H1 (cell line): ENCODE data around the gene ENTPD2.

Experiments used
- ASH2L ChIP-seq: fragments of 200-600, 300-600 bp; sonication (generic); IDR thresholded peaks from one replicate; pipeline ENCODE4 v1.7.1; 2017; ENCODE audit warnings: low read length
- EP300 ChIP-seq, 2 experiments: IDR thresholded peaks; 1 replicate in 1 of 2; 2 replicates in 1 of 2; pipeline ENCODE4 v1.6.1; 2011 to 2012; ENCODE audit warnings: low read depth in 2 of 2, low read length in 2 of 2, mild to moderate bottlenecking in 2 of 2, borderline replicate concordance in 1 of 2, inconsistent platforms in 1 of 2, moderate library complexity in 1 of 2
- EZH2 ChIP-seq: fragments of 200-600 bp; sonication (generic); IDR thresholded peaks from 2 replicates; pipeline ENCODE4 v1.7.1; 2012; ENCODE audit warnings: low read depth, mild to moderate bottlenecking, moderate library complexity, low read length, inconsistent platforms; ENCODE audit not compliant: severe bottlenecking
- JUN ChIP-seq: IDR thresholded peaks from 2 replicates; pipeline ENCODE4 v1.6.1; 2011; ENCODE audit warnings: low read depth, mild to moderate bottlenecking, improper control_type of control experiment, low read length
- KDM1A ChIP-seq: fragments of 200-600, 300-600 bp; sonication (generic); IDR thresholded peaks from 2 replicates; pipeline ENCODE4 v1.7.1; 2016; ENCODE audit warnings: mild to moderate bottlenecking, low read length, borderline replicate concordance
- POLR2A ChIP-seq, 2 experiments: IDR thresholded peaks; 1 replicate in 1 of 2; 2 replicates in 1 of 2; pipeline ENCODE4 v1.6.1; 2011; ENCODE audit warnings: low read depth in 2 of 2, low read length in 2 of 2, mild to moderate bottlenecking in 2 of 2; ENCODE audit errors: control extremely low read depth in 1 of 2
- RAD21 ChIP-seq, 2 experiments: IDR thresholded peaks in 1 of 2; conservative IDR thresholded peaks in 1 of 2; 2 replicates each; pipeline ENCODE4 v1.6.1; 2011; ENCODE audit warnings: low read depth in 2 of 2, low read length in 2 of 2, improper control_type of control experiment in 1 of 2, inconsistent platforms in 1 of 2, mild to moderate bottlenecking in 1 of 2, moderate library complexity in 1 of 2
- RFX5 ChIP-seq: IDR thresholded peaks from 2 replicates; pipeline ENCODE4 v1.6.1; 2011; ENCODE audit warnings: low read depth, low read length, improper control_type of control experiment, borderline replicate concordance
- RNF2 ChIP-seq: fragments of 200-900, 300-1000 bp; sonication (generic); IDR thresholded peaks from 2 replicates; pipeline ENCODE4 v1.7.1; 2016; ENCODE audit warnings: borderline replicate concordance, low read depth, mild to moderate bottlenecking, antibody characterized with exemption, low read length; ENCODE audit not compliant: poor library complexity, severe bottlenecking; ENCODE audit errors: missing control alignments
- SAP30 ChIP-seq: fragments of 300-600 bp; sonication (generic); IDR thresholded peaks from 2 replicates; pipeline ENCODE4 v1.7.1; 2012; ENCODE audit warnings: low read length, moderate library complexity, mild to moderate bottlenecking, inconsistent platforms; ENCODE audit not compliant: insufficient read depth, insufficient replicate concordance
- TCF12 ChIP-seq: IDR thresholded peaks from 2 replicates; pipeline ENCODE4 v1.6.1; 2011; ENCODE audit warnings: low read depth, mild to moderate bottlenecking, low read length
- TF ChIP-seq, protein P1 (sequence below), 3 experiments: IDR thresholded peaks; 1 replicate in 2 of 3; 2 replicates in 1 of 3; pipeline versions ENCODE4 v1.5.1 to v1.6.1; 2011; ENCODE audit warnings: low read length in 3 of 3, mild to moderate bottlenecking in 3 of 3, inconsistent platforms in 2 of 3, low read depth in 1 of 3, moderate library complexity in 1 of 3; ENCODE audit not compliant: insufficient read depth in 1 of 3; ENCODE audit errors: control extremely low read depth in 1 of 3
- TF ChIP-seq, protein P2 (sequence below): IDR thresholded peaks from 2 replicates; pipeline ENCODE4 v1.6.1; 2012; ENCODE audit warnings: inconsistent platforms

DNA sequence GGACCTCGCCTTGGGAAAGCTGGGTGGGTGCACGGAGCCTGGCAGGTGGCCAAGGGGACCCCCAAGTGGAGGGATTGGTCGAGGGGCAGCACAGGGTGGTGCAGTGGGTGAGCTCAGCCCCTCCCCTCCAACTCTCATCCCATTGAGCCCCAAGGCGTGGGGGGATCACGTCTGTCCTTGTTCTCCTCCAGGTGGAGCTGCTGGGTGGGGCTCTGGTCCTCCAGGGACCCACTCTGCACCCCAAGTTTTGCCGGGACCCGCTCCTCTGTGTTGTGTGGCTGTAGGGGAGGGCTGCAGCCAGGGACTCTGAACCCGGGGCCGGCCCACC, 18.4 kb downstream of the ENTPD2 start:
- TF ChIP-seq, protein P1, sequence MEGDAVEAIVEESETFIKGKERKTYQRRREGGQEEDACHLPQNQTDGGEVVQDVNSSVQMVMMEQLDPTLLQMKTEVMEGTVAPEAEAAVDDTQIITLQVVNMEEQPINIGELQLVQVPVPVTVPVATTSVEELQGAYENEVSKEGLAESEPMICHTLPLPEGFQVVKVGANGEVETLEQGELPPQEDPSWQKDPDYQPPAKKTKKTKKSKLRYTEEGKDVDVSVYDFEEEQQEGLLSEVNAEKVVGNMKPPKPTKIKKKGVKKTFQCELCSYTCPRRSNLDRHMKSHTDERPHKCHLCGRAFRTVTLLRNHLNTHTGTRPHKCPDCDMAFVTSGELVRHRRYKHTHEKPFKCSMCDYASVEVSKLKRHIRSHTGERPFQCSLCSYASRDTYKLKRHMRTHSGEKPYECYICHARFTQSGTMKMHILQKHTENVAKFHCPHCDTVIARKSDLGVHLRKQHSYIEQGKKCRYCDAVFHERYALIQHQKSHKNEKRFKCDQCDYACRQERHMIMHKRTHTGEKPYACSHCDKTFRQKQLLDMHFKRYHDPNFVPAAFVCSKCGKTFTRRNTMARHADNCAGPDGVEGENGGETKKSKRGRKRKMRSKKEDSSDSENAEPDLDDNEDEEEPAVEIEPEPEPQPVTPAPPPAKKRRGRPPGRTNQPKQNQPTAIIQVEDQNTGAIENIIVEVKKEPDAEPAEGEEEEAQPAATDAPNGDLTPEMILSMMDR (IDR thresholded peaks at IDR 0.05; ENCODE audit: control extremely low read depth in 1 of 3, insufficient read depth in 1 of 3, low read depth in 1 of 3, low read length in 3 of 3) = no peak; a peak in 1 of 4 replicates
- no peak for TF ChIP-seq RNF2
- no peak for TF ChIP-seq POLR2A (IDR thresholded peaks at IDR 0.05; ENCODE audit: control extremely low read depth in 1 of 2, low read depth in 2 of 2, low read length in 2 of 2)
- no peak for TF ChIP-seq RFX5
- TF ChIP-seq EZH2 = no peak
- no peak for TF ChIP-seq KDM1A
- no peak for TF ChIP-seq SAP30
- no peak for TF ChIP-seq ASH2L
- no peak for TF ChIP-seq TCF12
- TF ChIP-seq, protein P2, sequence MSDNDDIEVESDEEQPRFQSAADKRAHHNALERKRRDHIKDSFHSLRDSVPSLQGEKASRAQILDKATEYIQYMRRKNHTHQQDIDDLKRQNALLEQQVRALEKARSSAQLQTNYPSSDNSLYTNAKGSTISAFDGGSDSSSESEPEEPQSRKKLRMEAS = no peak
- no peak for TF ChIP-seq JUN
- no peak for TF ChIP-seq EP300 (IDR thresholded peaks at IDR 0.05; ENCODE audit: borderline replicate concordance in 1 of 2, low read depth in 2 of 2, low read length in 2 of 2)
- TF ChIP-seq RAD21 (IDR thresholded peaks at IDR 0.05 in 1 of 2, conservative IDR thresholded peaks at IDR 0.05 in 1 of 2; ENCODE audit: low read depth in 2 of 2, low read length in 2 of 2) = no peak
